PC-3 (cell line): Measurements from ENCODE around the gene RNF151. TPM values are rescaled to one million over a fixed set of nuclear protein-coding genes. Genes with fewer than 3 reads are reported as not detected.

ENCODE experiments used
- ATAC-seq: fragments of 200-7000 bp; cut with Tn5 transposase; 2 replicates; pipeline ENCODE4 v1.9.1; 2020; ENCODE audit warnings: mild to moderate bottlenecking, moderate library complexity
- BruUV-seq: library from RNA; stranded (reverse); fragments of 400-500 nt; replicated peaks from 2 replicates; lab custom pipeline; 2021; lab: Mats Ljungman, UMichigan
- CTCF ChIA-PET: fragments of 300-600 bp; sonication (Branson Sonifier 250); formaldehyde crosslinking; loops from one replicate; lab custom pipeline; 2022; ENCODE audit warnings: antibody characterized with exemption; lab: Charles Lee
- POLR2A ChIA-PET: fragments of 300-600 bp; sonication (Branson Sonifier 250); formaldehyde crosslinking; loops from one replicate; lab custom pipeline; 2022; ENCODE audit warnings: antibody characterized with exemption; ENCODE audit not compliant: unreplicated experiment; lab: Charles Lee
- DNase-seq: peaks from one replicate; pipeline ENCODE4 v3.0.0-alpha.2; 2015
- H2AFZ ChIP-seq: fragments of 300-600 bp; sonication (generic); 2 replicates; pipeline ENCODE4 v1.6.0; 2016; ENCODE audit warnings: antibody characterized with exemption, low read length
- H3F3A ChIP-seq: fragments of 300-600 bp; sonication (generic); one replicate; pipeline ENCODE4 v1.6.0; 2017; ENCODE audit warnings: antibody characterized with exemption, low read length, control low read depth, mild to moderate bottlenecking; ENCODE audit not compliant: unreplicated experiment
- H3K27ac ChIP-seq: fragments of 300-600 bp; sonication (generic); 2 replicates; pipeline ENCODE4 v1.5.1; 2016; ENCODE audit warnings: mild to moderate bottlenecking, low read length
- H3K27me3 ChIP-seq: fragments of 300-600 bp; sonication (generic); 2 replicates; pipeline ENCODE4 v1.6.1; 2016; ENCODE audit warnings: low read length, mixed read lengths
- H3K36me3 ChIP-seq: fragments of 300-600 bp; sonication (generic); 2 replicates; pipeline ENCODE4 v1.6.1; 2016; ENCODE audit warnings: low read depth, mixed run types, low read length, mixed read lengths
- H3K4me1 ChIP-seq: fragments of 300-600 bp; sonication (generic); 2 replicates; pipeline ENCODE4 v1.5.1; 2016; ENCODE audit warnings: low read length; ENCODE audit not compliant: insufficient read depth
- H3K4me2 ChIP-seq: fragments of 300-600 bp; sonication (generic); 2 replicates; pipeline ENCODE4 v1.6.0; 2016; ENCODE audit warnings: low read length
- H3K4me3 ChIP-seq: fragments of 300-600 bp; sonication (generic); 2 replicates; pipeline ENCODE4 v1.5.1; 2016; ENCODE audit warnings: mild to moderate bottlenecking, low read length, mixed read lengths
- H3K79me2 ChIP-seq: fragments of 300-600 bp; sonication (generic); 2 replicates; pipeline ENCODE4 v1.6.1; 2017; ENCODE audit warnings: low read length, mixed read lengths
- H3K9ac ChIP-seq: fragments of 300-600 bp; sonication (generic); 2 replicates; pipeline ENCODE4 v1.6.0; 2016; ENCODE audit warnings: mild to moderate bottlenecking, low read length
- H3K9me2 ChIP-seq: fragments of 300-600 bp; sonication (generic); replicated peaks from 2 replicates; pipeline ENCODE4 v1.6.1; 2016; ENCODE audit warnings: mixed run types, low read length, mixed read lengths
- H3K9me3 ChIP-seq: fragments of 300-600 bp; sonication (generic); 2 replicates; pipeline ENCODE4 v1.6.1; 2016; ENCODE audit warnings: low read length, mixed read lengths
- H4K20me1 ChIP-seq: fragments of 300-600 bp; sonication (generic); 2 replicates; pipeline ENCODE4 v1.6.1; 2016; ENCODE audit warnings: low read length, mixed read lengths
- CTCF ChIP-seq: fragments of 300-600 bp; sonication (generic); conservative IDR thresholded peaks from 2 replicates; pipeline ENCODE4 v1.5.1; 2017; ENCODE audit warnings: antibody characterized with exemption, low read depth, mild to moderate bottlenecking, low read length
- EZH2 ChIP-seq: fragments of 300-600 bp; sonication (generic); IDR thresholded peaks from one replicate; pipeline ENCODE4 v1.6.1; 2017; ENCODE audit warnings: antibody characterized with exemption, mild to moderate bottlenecking, low read length; ENCODE audit not compliant: unreplicated experiment
- EZH2phosphoT487 ChIP-seq: fragments of 300-600 bp; sonication (generic); IDR thresholded peaks from 2 replicates; pipeline ENCODE4 v1.6.1; 2018; ENCODE audit warnings: mild to moderate bottlenecking, antibody characterized with exemption, low read length, borderline replicate concordance
- intact Hi-C: fragments of 100-400 bp; cut with micrococcal nuclease; formaldehyde crosslinking; loops from 2 replicates; pipeline ENCODE4 v1.9.0; 2023
- total RNA-seq: library from RNA; depleted of rRNA; stranded (reverse); fragments of >200 nt; gene quantifications from 2 replicates; pipeline ENCODE4 v1.2.3, GENCODE V29; 2014

The RNF151 gene
- total RNA-seq, 1 experiment from 2014 or later, result not detected

GRCh38 chr16:1936945-1937479 is 29.6 kb upstream of the RNF151 start:
- Histone ChIP-seq H3K4me1 (peaks cover 14% of the 10 kb centered on the region), H3K27ac (no peak overlapping the region), H2AFZ (no peak overlapping the region), H3K27me3 (no peaks in the 10 kb centered on the region), H3K9ac (no peak overlapping the region), H3K9me2 (no peaks in the 10 kb centered on the region), H3K4me3 (no peak overlapping the region), H3F3A (no peaks in the 10 kb centered on the region), H3K79me2 (no peaks in the 10 kb centered on the region), H3K9me3 (no peaks in the 10 kb centered on the region), H4K20me1 (no peaks in the 10 kb centered on the region), H3K4me2 (no peak overlapping the region), H3K36me3 (no peaks in the 10 kb centered on the region)
- ATAC-seq (no peak), DNase-seq (no peak)
- CTCF ChIA-PET, result no interaction called here
- POLR2A ChIA-PET, result no interaction called here
- TF ChIP-seq EZH2 (no peak), EZH2phosphoT487 (no peak), CTCF (no peak)
- intact Hi-C loops, result no loop called here
- no TSS peak for BruUV-seq

GRCh38 chr16:1938316-1938715 is 28.3 kb upstream of the RNF151 start:
- ChIA-PET POLR2A (no interaction called here), CTCF (no interaction called here)

More at GRCh38 chr16:1938316-1938715, 28.3 kb upstream of the RNF151 start:
- no peak for TF ChIP-seq EZH2
- no peak for TF ChIP-seq EZH2phosphoT487
- TF ChIP-seq CTCF, result no peak
- Histone ChIP-seq H3K4me1 (peaks cover 19% of the 10 kb centered on the region), H2AFZ (no peak overlapping the region), H3K4me3 (no peak overlapping the region), H3K9me2 (no peaks in the 10 kb centered on the region), H3K4me2 (no peak overlapping the region), H3K36me3 (no peaks in the 10 kb centered on the region), H3K9ac (no peak overlapping the region), H3K9me3 (no peaks in the 10 kb centered on the region), H3F3A (no peaks in the 10 kb centered on the region), H4K20me1 (no peaks in the 10 kb centered on the region), H3K27me3 (no peaks in the 10 kb centered on the region), H3K27ac (no peak overlapping the region), H3K79me2 (peaks cover 6% of the 10 kb centered on the region; the same call in 1 of the 2 replicates)
- intact Hi-C loops, result no loop called here
- BruUV-seq, result no TSS peak
- ATAC-seq, result no peak
- DNase-seq, result no peak
